Right lobe of liver (tissue), 4 donors: ENCODE data around the gene MYO1D.

Experiments used
- POLR2A ChIP-seq: fragments of 450-650 bp; IDR thresholded peaks from one replicate; pipeline ENCODE4 v1.6.1; 2017; ENCODE audit warnings: antibody characterized with exemption, mild to moderate bottlenecking
- TF ChIP-seq, protein P1 (sequence below), 4 donors: fragments of 200-600 bp in 3 of 4; fragments of 450-650 bp in 1 of 4; IDR thresholded peaks; one replicate each; pipeline versions ENCODE4 v1.5.1 to v1.8.0; 2016 to 2022; ENCODE audit warnings: antibody characterized with exemption in 4 of 4, mild to moderate bottlenecking in 2 of 4
- donor health status: DM: no; HTN: no; CAD: no.
- donor health status: DM: no; HTN: no; CAD: no.
- donor health status: DM: no; HTN: yes; CAD: no.

DNA sequence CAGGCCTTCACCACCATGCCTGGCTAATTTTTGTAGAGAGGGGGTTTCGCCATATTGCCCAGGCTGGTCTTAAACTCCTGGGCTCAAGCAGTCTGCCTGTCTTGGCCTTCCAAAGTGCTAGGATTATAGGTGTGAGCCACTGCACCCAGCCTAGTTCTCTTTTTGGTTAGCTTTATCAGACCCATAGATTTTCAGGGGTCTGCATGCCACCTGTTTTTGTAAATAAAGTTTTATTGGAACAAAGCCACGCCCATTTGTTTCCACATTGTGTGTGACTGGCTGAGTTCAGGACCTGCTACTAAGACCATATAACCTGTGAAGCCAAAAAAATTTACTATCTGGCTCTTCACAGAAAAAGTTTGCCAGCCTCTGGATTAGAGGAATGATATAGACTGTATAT is 425.0 kb downstream of the MYO1D start:
- TF ChIP-seq, protein P1, sequence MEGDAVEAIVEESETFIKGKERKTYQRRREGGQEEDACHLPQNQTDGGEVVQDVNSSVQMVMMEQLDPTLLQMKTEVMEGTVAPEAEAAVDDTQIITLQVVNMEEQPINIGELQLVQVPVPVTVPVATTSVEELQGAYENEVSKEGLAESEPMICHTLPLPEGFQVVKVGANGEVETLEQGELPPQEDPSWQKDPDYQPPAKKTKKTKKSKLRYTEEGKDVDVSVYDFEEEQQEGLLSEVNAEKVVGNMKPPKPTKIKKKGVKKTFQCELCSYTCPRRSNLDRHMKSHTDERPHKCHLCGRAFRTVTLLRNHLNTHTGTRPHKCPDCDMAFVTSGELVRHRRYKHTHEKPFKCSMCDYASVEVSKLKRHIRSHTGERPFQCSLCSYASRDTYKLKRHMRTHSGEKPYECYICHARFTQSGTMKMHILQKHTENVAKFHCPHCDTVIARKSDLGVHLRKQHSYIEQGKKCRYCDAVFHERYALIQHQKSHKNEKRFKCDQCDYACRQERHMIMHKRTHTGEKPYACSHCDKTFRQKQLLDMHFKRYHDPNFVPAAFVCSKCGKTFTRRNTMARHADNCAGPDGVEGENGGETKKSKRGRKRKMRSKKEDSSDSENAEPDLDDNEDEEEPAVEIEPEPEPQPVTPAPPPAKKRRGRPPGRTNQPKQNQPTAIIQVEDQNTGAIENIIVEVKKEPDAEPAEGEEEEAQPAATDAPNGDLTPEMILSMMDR (IDR thresholded peaks at IDR 0.05): no peak
- TF ChIP-seq POLR2A: no peak
